Inflammatory macrophage (primary cell): ENCODE data around the gene ROM1.
"Not testable (repeated sequence)": the region's sequence is repeated elsewhere in the genome, so short reads cannot be mapped to it uniquely, and the experiment has no call there.

ENCODE experiments used
- DNase-seq, 2 donors: peaks; one replicate each; pipeline ENCODE4 v3.0.0-alpha.2; 2020 to 2022

Gene ROM1

GRCh38 chr11:62610814-62611704 lies 2.0 kb upstream of the ROM1 start:
- DNase-seq, result no peak

GRCh38 chr11:62611705-62612365 lies 1.2 kb upstream of the ROM1 start:
- DNase-seq, result peak; percentile 18 to 25

GRCh38 chr11:62613291-62613778 lies 278 bp downstream of the ROM1 start:
- DNase-seq, result no peak

- DNase-seq, result no peak
Measured at GRCh38 chr11:62614275-62614674, 1.2 kb downstream of the ROM1 start.

GRCh38 chr11:62615521-62615920 lies 2.5 kb downstream of the ROM1 start:
- no peak for DNase-seq

GRCh38 chr11:62616957-62617356 lies 3.9 kb downstream of the ROM1 start:
- DNase-seq, result not testable (repeated sequence)

GRCh38 chr11:62621027-62621566 lies 8.0 kb downstream of the ROM1 start:
- DNase-seq, result peak in 1 of 2 donors; percentile 12

- peak; percentile 99 for DNase-seq
Measured at GRCh38 chr11:62621567-62622470, 8.8 kb downstream of the ROM1 start, which contains the start of gene B3GAT3. Gene B3GAT3, minus strand, starts transcription at chr11:62621986. Its CDS starts 39 bp downstream, at chr11:62621947.

- no peak for DNase-seq
Measured at GRCh38 chr11:62622476-62623089, 9.5 kb downstream of the ROM1 start.

- DNase-seq, result peak in 1 of 2 donors; percentile 16
Measured at GRCh38 chr11:62627713-62628112, 14.7 kb downstream of the ROM1 start.

- DNase-seq, result no peak
Measured at GRCh38 chr11:62632492-62632891, 19.4 kb downstream of the ROM1 start.

GRCh38 chr11:62644220-62644619 lies 31.2 kb downstream of the ROM1 start:
- DNase-seq, result no peak

GRCh38 chr11:62645671-62645945 lies 32.6 kb downstream of the ROM1 start:
- peak in 1 of 2 donors; percentile 11 for DNase-seq

- DNase-seq, result peak; percentile 98 to 99
Measured at GRCh38 chr11:62645946-62646824, 33.1 kb downstream of the ROM1 start, which contains the start of gene GANAB. Gene GANAB, minus strand, starts transcription at chr11:62646613. Its CDS starts 14 bp downstream, at chr11:62646599.

- DNase-seq, result no peak
Measured at GRCh38 chr11:62646825-62647608, 34.0 kb downstream of the ROM1 start.

GRCh38 chr11:62647609-62648005 lies 34.5 kb downstream of the ROM1 start:
- DNase-seq, result no peak

GRCh38 chr11:62648185-62648966 lies 35.3 kb downstream of the ROM1 start:
- no peak for DNase-seq

GRCh38 chr11:62648967-62649364 lies 35.9 kb downstream of the ROM1 start:
- DNase-seq, result no peak

GRCh38 chr11:62649486-62649885 lies 36.4 kb downstream of the ROM1 start:
- no peak for DNase-seq
